ENCODE data around the gene FREM1. TPM values are rescaled to one million over a fixed set of nuclear protein-coding genes. Genes with fewer than 3 reads are reported as not detected.

The FREM1 gene
- total RNA-seq, 2 donors from 2014 or later: 2.0 to 2.6 TPM

GRCh38 chr9:14814249-14814628 lies 96.0 kb downstream of the FREM1 start:
- Histone ChIP-seq H3K4me3 (no peak overlapping the region), H3K36me3 (no peaks in the 10 kb centered on the region), H3K27me3 (replicated peaks; ENCODE audit: insufficient read depth) (no peaks in the 10 kb centered on the region), H3K27ac (no peak overlapping the region), H3K4me1 (replicated peaks) (no peaks in the 10 kb centered on the region), H3K9me3 (no peaks in the 10 kb centered on the region)
- DNase-seq (ENCODE audit: low spot score): no peak
- no peak for TF ChIP-seq POLR2A (IDR thresholded peaks at IDR 0.05)
- no peak for TF ChIP-seq CTCF (IDR thresholded peaks at IDR 0.05)
- peak; percentile 32 for TF ChIP-seq POLR2AphosphoS5 (IDR thresholded peaks at IDR 0.05)
- intact Hi-C loops (cut with DNase I): no loop called here

GRCh38 chr9:14813336-14814248 lies 96.6 kb downstream of the FREM1 start:
- H3K27ac ChIP-seq: no peak overlapping the region
- DNase-seq (ENCODE audit: low spot score): no peak
- intact Hi-C loops (cut with DNase I): no loop called here
- 69% methylated on average over 12 of the region's 12 CpGs for WGBS
- no peaks in the 10 kb centered on the region for H3K27me3 ChIP-seq (replicated peaks; ENCODE audit: insufficient read depth)
- no peaks in the 10 kb centered on the region for H3K4me1 ChIP-seq (replicated peaks)
- TF ChIP-seq POLR2A (IDR thresholded peaks at IDR 0.05) (no peak), CTCF (IDR thresholded peaks at IDR 0.05) (no peak), POLR2AphosphoS5 (IDR thresholded peaks at IDR 0.05) (no peak)
- no peak overlapping the region for H3K4me3 ChIP-seq
- no peaks in the 10 kb centered on the region for H3K9me3 ChIP-seq
- no peaks in the 10 kb centered on the region for H3K36me3 ChIP-seq

GRCh38 chr9:14812806-14813205 lies 97.4 kb downstream of the FREM1 start:
- WGBS: 95% methylated on average over 6 of the region's 6 CpGs
- Histone ChIP-seq H3K27ac (no peak overlapping the region), H3K27me3 (replicated peaks; ENCODE audit: insufficient read depth) (no peaks in the 10 kb centered on the region), H3K4me1 (replicated peaks) (no peaks in the 10 kb centered on the region), H3K9me3 (no peaks in the 10 kb centered on the region), H3K36me3 (no peaks in the 10 kb centered on the region), H3K4me3 (no peak overlapping the region)
- TF ChIP-seq CTCF (IDR thresholded peaks at IDR 0.05): no peak
- TF ChIP-seq POLR2A (IDR thresholded peaks at IDR 0.05): no peak
- no peak for TF ChIP-seq POLR2AphosphoS5 (IDR thresholded peaks at IDR 0.05)
- no peak for DNase-seq (ENCODE audit: low spot score)
- intact Hi-C loops (cut with DNase I): no loop called here

- no peaks in the 10 kb centered on the region for H3K9me3 ChIP-seq
- no peaks in the 10 kb centered on the region for H3K4me1 ChIP-seq (replicated peaks)
- H3K4me3 ChIP-seq: no peak overlapping the region
- DNase-seq (ENCODE audit: low spot score): no peak
- no peaks in the 10 kb centered on the region for H3K36me3 ChIP-seq
- H3K27ac ChIP-seq: no peak overlapping the region
- TF ChIP-seq CTCF (IDR thresholded peaks at IDR 0.05) (no peak), POLR2A (IDR thresholded peaks at IDR 0.05) (no peak), POLR2AphosphoS5 (IDR thresholded peaks at IDR 0.05) (no peak)
- H3K27me3 ChIP-seq (replicated peaks; ENCODE audit: insufficient read depth): no peaks in the 10 kb centered on the region
- intact Hi-C loops (cut with DNase I): no loop called here
These were observed 98.4 kb downstream of the FREM1 start for GRCh38 chr9:14811844-14812243.

GRCh38 chr9:14806941-14807520 lies 103.2 kb downstream of the FREM1 start:
- intact Hi-C loops (cut with DNase I): no loop called here
- Histone ChIP-seq H3K9me3 (no peaks in the 10 kb centered on the region), H3K27me3 (replicated peaks; ENCODE audit: insufficient read depth) (no peaks in the 10 kb centered on the region), H3K4me3 (no peak overlapping the region), H3K36me3 (no peaks in the 10 kb centered on the region), H3K27ac (no peak overlapping the region), H3K4me1 (replicated peaks) (no peaks in the 10 kb centered on the region)
- WGBS: 72% methylated on average over 6 of the region's 6 CpGs
- TF ChIP-seq CTCF (IDR thresholded peaks at IDR 0.05) (no peak), POLR2A (IDR thresholded peaks at IDR 0.05) (no peak), POLR2AphosphoS5 (IDR thresholded peaks at IDR 0.05) (no peak)
- DNase-seq (ENCODE audit: low spot score): no peak
